ENCODE results near the gene RMDN2. TPM values are rescaled to one million over a fixed set of nuclear protein-coding genes. Genes with fewer than 3 reads are reported as not detected.

Gene RMDN2
- total RNA-seq, 1 donor from 2014 or later, result 2.5 TPM

DNA sequence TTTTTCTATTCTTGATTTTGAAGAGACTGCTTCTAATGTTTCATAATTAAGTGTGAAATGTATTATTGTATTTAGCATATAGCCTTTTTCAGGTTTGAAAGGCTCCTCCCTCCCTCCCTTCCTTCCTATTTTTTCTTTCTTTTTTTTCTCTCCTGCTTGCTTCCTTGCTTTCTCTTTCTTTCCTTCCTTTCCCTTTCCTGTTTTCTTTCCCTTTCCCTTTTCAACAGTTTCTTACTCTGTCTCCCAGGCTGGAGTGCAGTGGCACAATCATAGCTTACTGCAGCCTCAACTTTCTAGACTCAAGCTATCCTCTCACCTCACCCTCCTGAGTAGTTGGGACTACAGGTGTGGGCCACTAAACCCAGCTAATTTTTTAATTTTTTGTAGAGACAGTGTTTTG is 44.6 kb downstream of the RMDN2 start:
- H3K27ac Mint-ChIP-seq (ENCODE audit: unreplicated experiment), result no peak overlapping the region

DNA sequence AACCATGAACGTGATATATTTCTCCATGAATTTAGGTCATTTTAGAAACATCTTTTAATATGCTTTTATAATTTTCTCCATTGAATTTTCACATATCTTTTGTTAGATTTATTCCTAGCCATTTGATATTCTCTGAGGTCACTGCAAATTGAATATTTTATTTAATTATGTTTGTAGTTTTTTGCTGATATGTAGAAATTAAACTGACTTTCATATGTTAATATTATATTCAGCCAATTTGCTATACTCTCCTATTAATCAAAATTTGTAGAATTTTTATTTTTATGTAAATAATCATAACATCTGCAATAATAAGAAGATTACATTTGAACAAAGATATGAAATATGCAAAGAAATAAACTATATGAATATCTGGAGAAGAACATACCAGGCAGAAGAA is 46.9 kb downstream of the RMDN2 start:
- H3K27me3 Mint-ChIP-seq (ENCODE audit: unreplicated experiment), result peaks cover 2% of the 10 kb centered on the region
- peaks cover 2% of the 10 kb centered on the region for H3K36me3 Mint-ChIP-seq (ENCODE audit: low read depth, unreplicated experiment)
- DNase-seq (ENCODE audit: low spot score), result no peak
- no peak overlapping the region for H3K4me3 Mint-ChIP-seq (ENCODE audit: unreplicated experiment)
- TF ChIP-seq, protein P1, sequence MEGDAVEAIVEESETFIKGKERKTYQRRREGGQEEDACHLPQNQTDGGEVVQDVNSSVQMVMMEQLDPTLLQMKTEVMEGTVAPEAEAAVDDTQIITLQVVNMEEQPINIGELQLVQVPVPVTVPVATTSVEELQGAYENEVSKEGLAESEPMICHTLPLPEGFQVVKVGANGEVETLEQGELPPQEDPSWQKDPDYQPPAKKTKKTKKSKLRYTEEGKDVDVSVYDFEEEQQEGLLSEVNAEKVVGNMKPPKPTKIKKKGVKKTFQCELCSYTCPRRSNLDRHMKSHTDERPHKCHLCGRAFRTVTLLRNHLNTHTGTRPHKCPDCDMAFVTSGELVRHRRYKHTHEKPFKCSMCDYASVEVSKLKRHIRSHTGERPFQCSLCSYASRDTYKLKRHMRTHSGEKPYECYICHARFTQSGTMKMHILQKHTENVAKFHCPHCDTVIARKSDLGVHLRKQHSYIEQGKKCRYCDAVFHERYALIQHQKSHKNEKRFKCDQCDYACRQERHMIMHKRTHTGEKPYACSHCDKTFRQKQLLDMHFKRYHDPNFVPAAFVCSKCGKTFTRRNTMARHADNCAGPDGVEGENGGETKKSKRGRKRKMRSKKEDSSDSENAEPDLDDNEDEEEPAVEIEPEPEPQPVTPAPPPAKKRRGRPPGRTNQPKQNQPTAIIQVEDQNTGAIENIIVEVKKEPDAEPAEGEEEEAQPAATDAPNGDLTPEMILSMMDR (IDR thresholded peaks at IDR 0.05; ENCODE audit: unreplicated experiment), result no peak
- H3K4me1 Mint-ChIP-seq (ENCODE audit: unreplicated experiment), result peaks cover 11% of the 10 kb centered on the region
- no peaks in the 10 kb centered on the region for H3K9me3 Mint-ChIP-seq (ENCODE audit: unreplicated experiment)
- H3K27ac Mint-ChIP-seq (ENCODE audit: unreplicated experiment), result no peak overlapping the region

More for the DNA sequence above, 44.6 kb downstream of the RMDN2 start:
- Mint-ChIP-seq H3K27me3 (ENCODE audit: unreplicated experiment) (peaks cover 2% of the 10 kb centered on the region), H3K9me3 (ENCODE audit: unreplicated experiment) (no peaks in the 10 kb centered on the region), H3K36me3 (ENCODE audit: low read depth, unreplicated experiment) (peaks cover 9% of the 10 kb centered on the region), H3K4me3 (ENCODE audit: unreplicated experiment) (no peak overlapping the region), H3K4me1 (ENCODE audit: unreplicated experiment) (peaks cover 11% of the 10 kb centered on the region)
- no peak for DNase-seq (ENCODE audit: low spot score)
- TF ChIP-seq, protein P1 (IDR thresholded peaks at IDR 0.05; ENCODE audit: unreplicated experiment), result no peak

DNA sequence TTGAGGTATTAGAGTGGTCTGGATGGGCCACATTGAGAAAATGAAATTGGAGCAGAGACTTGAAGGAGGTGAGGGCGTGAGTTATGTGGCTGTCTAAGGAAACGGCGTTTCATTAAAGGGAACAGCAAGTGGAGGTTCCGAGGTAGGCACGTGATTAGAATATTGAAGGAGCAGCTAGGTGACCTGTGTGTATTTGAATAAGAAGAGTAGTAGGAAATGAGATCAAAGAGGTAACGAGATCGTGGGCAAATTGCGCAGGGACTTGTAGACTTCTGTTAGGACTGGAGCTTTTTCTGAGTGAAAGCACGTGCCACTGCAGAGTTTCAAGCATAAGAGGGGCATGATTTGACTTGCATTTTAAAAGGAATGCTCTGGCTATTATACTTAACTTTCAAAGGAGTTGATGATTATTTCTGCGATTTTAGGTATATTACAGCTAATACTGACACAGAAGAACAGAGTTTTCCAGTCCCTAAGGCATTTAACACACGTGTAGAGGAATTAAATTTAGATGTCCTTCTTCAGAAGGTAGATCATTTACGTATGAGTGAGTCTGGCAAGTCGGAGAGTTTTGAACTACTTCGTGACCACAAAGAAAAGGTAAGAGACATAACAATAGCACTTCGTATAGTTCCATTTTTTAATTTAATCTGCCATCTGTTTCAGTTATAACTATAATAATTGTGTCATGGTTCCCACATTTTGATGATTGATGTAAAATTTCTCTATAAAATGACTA is 48.7 kb downstream of the RMDN2 start:
- no peaks in the 10 kb centered on the region for H3K27me3 Mint-ChIP-seq (ENCODE audit: unreplicated experiment)
- peaks cover 11% of the 10 kb centered on the region for H3K4me1 Mint-ChIP-seq (ENCODE audit: unreplicated experiment)
- no peaks in the 10 kb centered on the region for H3K36me3 Mint-ChIP-seq (ENCODE audit: low read depth, unreplicated experiment)
- H3K4me3 Mint-ChIP-seq (ENCODE audit: unreplicated experiment), result no peak overlapping the region
- H3K9me3 Mint-ChIP-seq (ENCODE audit: unreplicated experiment), result no peaks in the 10 kb centered on the region
- TF ChIP-seq, protein P1 (IDR thresholded peaks at IDR 0.05; ENCODE audit: unreplicated experiment), result no peak
- no peak overlapping the region for H3K27ac Mint-ChIP-seq (ENCODE audit: unreplicated experiment)
- no peak for DNase-seq (ENCODE audit: low spot score)

DNA sequence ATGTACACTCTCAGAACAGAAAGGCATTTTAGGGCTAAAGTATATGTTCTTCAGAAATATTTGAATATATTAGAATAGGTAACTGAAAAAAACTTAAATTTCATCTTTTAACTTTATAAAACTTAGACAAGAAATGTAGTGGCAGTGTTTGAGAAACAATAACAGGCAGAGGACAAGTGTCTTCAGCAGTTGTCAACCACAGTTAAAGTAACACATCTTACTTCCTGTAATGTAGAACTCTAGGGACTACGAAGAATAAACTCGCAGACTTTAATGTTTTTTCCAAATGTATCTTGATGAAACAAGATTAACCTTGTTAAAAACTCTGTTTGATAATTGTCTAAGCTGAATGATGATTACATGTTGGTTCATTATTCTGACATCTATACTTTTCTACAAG is 50.7 kb downstream of the RMDN2 start:
- Mint-ChIP-seq H3K36me3 (ENCODE audit: low read depth, unreplicated experiment) (no peaks in the 10 kb centered on the region), H3K27ac (ENCODE audit: unreplicated experiment) (no peak overlapping the region), H3K9me3 (ENCODE audit: unreplicated experiment) (no peaks in the 10 kb centered on the region), H3K27me3 (ENCODE audit: unreplicated experiment) (no peaks in the 10 kb centered on the region), H3K4me1 (ENCODE audit: unreplicated experiment) (peaks cover 6% of the 10 kb centered on the region), H3K4me3 (ENCODE audit: unreplicated experiment) (no peak overlapping the region)
- TF ChIP-seq, protein P1 (IDR thresholded peaks at IDR 0.05; ENCODE audit: unreplicated experiment), result no peak
- no peak for DNase-seq (ENCODE audit: low spot score)

DNA sequence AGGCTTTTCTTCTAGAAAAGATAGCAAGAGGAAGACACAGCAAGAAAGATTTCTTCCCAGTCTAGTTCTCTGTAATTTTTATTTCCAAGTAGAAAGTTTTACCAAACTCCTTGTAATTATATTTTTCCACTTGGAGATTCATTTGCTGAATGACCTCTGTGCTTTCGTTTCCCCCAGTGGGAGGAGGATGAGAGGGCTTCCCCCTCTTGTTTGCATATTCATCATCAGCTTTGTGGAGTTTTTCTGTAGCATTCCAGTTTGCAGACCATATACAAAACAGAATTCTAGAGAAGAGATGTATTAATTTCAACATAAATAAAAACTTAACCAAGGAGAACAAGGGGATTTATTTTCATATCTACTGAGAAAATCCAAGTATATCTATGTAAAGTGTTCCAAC is 51.3 kb downstream of the RMDN2 start:
- H3K4me1 Mint-ChIP-seq (ENCODE audit: unreplicated experiment), result peaks cover 6% of the 10 kb centered on the region
- TF ChIP-seq, protein P1 (IDR thresholded peaks at IDR 0.05; ENCODE audit: unreplicated experiment), result no peak
- H3K36me3 Mint-ChIP-seq (ENCODE audit: low read depth, unreplicated experiment), result no peaks in the 10 kb centered on the region
- no peak for DNase-seq (ENCODE audit: low spot score)
- H3K27ac Mint-ChIP-seq (ENCODE audit: unreplicated experiment), result no peak overlapping the region
- no peaks in the 10 kb centered on the region for H3K27me3 Mint-ChIP-seq (ENCODE audit: unreplicated experiment)
- no peak overlapping the region for H3K4me3 Mint-ChIP-seq (ENCODE audit: unreplicated experiment)
- no peaks in the 10 kb centered on the region for H3K9me3 Mint-ChIP-seq (ENCODE audit: unreplicated experiment)
